ENCODE data around the gene UBLCP1. TPM values are rescaled to one million over a fixed set of nuclear protein-coding genes. Genes with fewer than 3 reads are reported as not detected.
"Not testable (repeated sequence)": the region's sequence is repeated elsewhere in the genome, so short reads cannot be mapped to it uniquely, and the experiment has no call there.

The UBLCP1 gene
- total RNA-seq, 3 donors from 2014 or later (not counting 1 experiment from before 2014, with no cell fraction given): 30.0 to 37.9 (median 32.1) TPM

GRCh38 chr5:159301466-159301865 is 38.4 kb downstream of the UBLCP1 start:
- no peak for ATAC-seq
- Mint-ChIP-seq H3K27me3 (ENCODE audit: low read depth in 2 of 2) (peaks cover 12 to 27% of the 10 kb centered on the region in 2 donors), H3K36me3 (peaks cover 19% of the 10 kb centered on the region)

GRCh38 chr5:159301929-159302860 is 39.1 kb downstream of the UBLCP1 start:
- DNase-seq; ATAC-seq; H3K4me3 ChIP-seq (ENCODE audit: low read length); H3K4me1 Mint-ChIP-seq; H3K27ac ChIP-seq (ENCODE audit: low read length); H3K4me3 Mint-ChIP-seq; H3K27ac Mint-ChIP-seq; H3K27me3 ChIP-seq (ENCODE audit: control insufficient read depth, insufficient read depth, low read length); intact Hi-C loops (cut with micrococcal nuclease); H3K4me1 ChIP-seq (ENCODE audit: control insufficient read depth, insufficient read depth, low read length); H3K36me3 ChIP-seq (ENCODE audit: control insufficient read depth, insufficient read depth, low read length): not testable (repeated sequence)
- Mint-ChIP-seq H3K9me3 (peaks cover 8 to 17% of the 10 kb centered on the region in 2 donors), H3K36me3 (peaks cover 19% of the 10 kb centered on the region), H3K27me3 (ENCODE audit: low read depth in 2 of 2) (peaks cover 12 to 27% of the 10 kb centered on the region in 2 donors)
- peaks cover 23% of the 10 kb centered on the region for H3K9me3 ChIP-seq (ENCODE audit: control insufficient read depth, insufficient read depth, low read length)
- 86% methylated on average over 9 of the region's 13 CpGs for WGBS (ENCODE audit: insufficient coverage)

More at GRCh38 chr5:159301466-159301865, 38.4 kb downstream of the UBLCP1 start:
- DNase-seq: no peak
- H3K4me1 Mint-ChIP-seq: no peaks in the 10 kb centered on the region
- peaks cover 8 to 17% of the 10 kb centered on the region in 2 donors for H3K9me3 Mint-ChIP-seq
- no peak for TF ChIP-seq CTCF (IDR thresholded peaks at IDR 0.05)
- Histone ChIP-seq H3K9me3 (ENCODE audit: control insufficient read depth, insufficient read depth, low read length) (peaks cover 23% of the 10 kb centered on the region), H3K27ac (ENCODE audit: low read length) (no peak overlapping the region), H3K4me1 (ENCODE audit: control insufficient read depth, insufficient read depth, low read length) (no peaks in the 10 kb centered on the region), H3K27me3 (ENCODE audit: control insufficient read depth, insufficient read depth, low read length) (no peaks in the 10 kb centered on the region), H3K36me3 (ENCODE audit: control insufficient read depth, insufficient read depth, low read length) (no peaks in the 10 kb centered on the region), H3K4me3 (ENCODE audit: low read length) (no peak overlapping the region)
- no peak overlapping the region for H3K27ac Mint-ChIP-seq
- 100% methylated on average over 1 of the region's 3 CpGs for WGBS (ENCODE audit: insufficient coverage)
- no peak overlapping the region for H3K4me3 Mint-ChIP-seq
- intact Hi-C loops (cut with micrococcal nuclease): no loop called here

- H3K27ac Mint-ChIP-seq: no peak overlapping the region
- no peaks in the 10 kb centered on the region for H3K4me1 Mint-ChIP-seq
- H3K27me3 Mint-ChIP-seq (ENCODE audit: low read depth in 2 of 2): peaks cover 19 to 36% of the 10 kb centered on the region in 2 donors
- Histone ChIP-seq H3K27ac (ENCODE audit: low read length) (no peak overlapping the region), H3K4me1 (ENCODE audit: control insufficient read depth, insufficient read depth, low read length) (no peaks in the 10 kb centered on the region), H3K4me3 (ENCODE audit: low read length) (no peak overlapping the region), H3K27me3 (ENCODE audit: control insufficient read depth, insufficient read depth, low read length) (no peaks in the 10 kb centered on the region), H3K9me3 (ENCODE audit: control insufficient read depth, insufficient read depth, low read length) (peaks cover 17% of the 10 kb centered on the region), H3K36me3 (ENCODE audit: control insufficient read depth, insufficient read depth, low read length) (no peaks in the 10 kb centered on the region)
- intact Hi-C loops (cut with micrococcal nuclease): no loop called here
- ATAC-seq: no peak
- no peak for DNase-seq
- peaks cover 19% of the 10 kb centered on the region for H3K36me3 Mint-ChIP-seq
- no peak for TF ChIP-seq CTCF (IDR thresholded peaks at IDR 0.05)
- 95% methylated on average over 4 of the region's 4 CpGs for WGBS (ENCODE audit: insufficient coverage)
- no peak overlapping the region for H3K4me3 Mint-ChIP-seq
- peaks cover 8 to 17% of the 10 kb centered on the region in 2 donors for H3K9me3 Mint-ChIP-seq
These were observed 40.2 kb downstream of the UBLCP1 start for GRCh38 chr5:159303286-159303685.

GRCh38 chr5:159304961-159305595 is 42.0 kb downstream of the UBLCP1 start:
- Mint-ChIP-seq H3K27me3 (ENCODE audit: low read depth in 2 of 2) (peaks cover 29 to 45% of the 10 kb centered on the region in 2 donors), H3K36me3 (peaks cover 11% of the 10 kb centered on the region), H3K4me1 (no peaks in the 10 kb centered on the region), H3K27ac (no peak overlapping the region), H3K9me3 (peaks cover 8 to 13% of the 10 kb centered on the region in 2 donors), H3K4me3 (no peak overlapping the region)
- Histone ChIP-seq H3K9me3 (ENCODE audit: control insufficient read depth, insufficient read depth, low read length) (peaks cover 15% of the 10 kb centered on the region), H3K36me3 (ENCODE audit: control insufficient read depth, insufficient read depth, low read length) (no peaks in the 10 kb centered on the region), H3K27me3 (ENCODE audit: control insufficient read depth, insufficient read depth, low read length) (no peaks in the 10 kb centered on the region), H3K4me1 (ENCODE audit: control insufficient read depth, insufficient read depth, low read length) (no peaks in the 10 kb centered on the region), H3K4me3 (ENCODE audit: low read length) (no peak overlapping the region), H3K27ac (ENCODE audit: low read length) (no peak overlapping the region)
- intact Hi-C loops (cut with micrococcal nuclease): no loop called here
- 98% methylated on average over 5 of the region's 5 CpGs for WGBS (ENCODE audit: insufficient coverage)
- DNase-seq (no peak), ATAC-seq (no peak)
- TF ChIP-seq CTCF (IDR thresholded peaks at IDR 0.05): no peak
